T1000 (cell line): Measurements from ENCODE around the gene CYP26A1.

Experiments used
- DNase-seq: peaks from one replicate; lab custom pipeline; 2025; ENCODE audit warnings: mixed read lengths; lab: John Stamatoyannopoulos, UW

Gene CYP26A1

DNA sequence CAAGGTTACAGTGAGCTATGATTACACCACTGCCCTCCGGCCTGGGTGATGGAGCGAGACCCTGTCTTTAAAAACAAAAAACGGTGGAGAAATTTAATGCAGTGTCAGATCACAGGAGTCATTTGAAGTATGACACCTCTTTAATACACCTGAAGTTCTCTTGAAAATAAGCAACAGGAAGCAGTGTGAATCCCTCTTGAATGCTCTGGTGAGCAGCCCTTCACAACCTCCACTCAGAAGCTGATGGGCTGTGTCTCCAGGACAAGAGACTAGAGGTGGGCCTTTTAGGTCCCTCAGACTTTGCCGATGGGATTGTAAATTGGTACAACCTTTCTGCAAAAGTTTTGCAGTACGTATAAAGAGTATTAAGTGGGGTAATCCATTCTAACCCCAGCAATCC lies 50.1 kb downstream of the CYP26A1 start:
- no peak for DNase-seq

DNA sequence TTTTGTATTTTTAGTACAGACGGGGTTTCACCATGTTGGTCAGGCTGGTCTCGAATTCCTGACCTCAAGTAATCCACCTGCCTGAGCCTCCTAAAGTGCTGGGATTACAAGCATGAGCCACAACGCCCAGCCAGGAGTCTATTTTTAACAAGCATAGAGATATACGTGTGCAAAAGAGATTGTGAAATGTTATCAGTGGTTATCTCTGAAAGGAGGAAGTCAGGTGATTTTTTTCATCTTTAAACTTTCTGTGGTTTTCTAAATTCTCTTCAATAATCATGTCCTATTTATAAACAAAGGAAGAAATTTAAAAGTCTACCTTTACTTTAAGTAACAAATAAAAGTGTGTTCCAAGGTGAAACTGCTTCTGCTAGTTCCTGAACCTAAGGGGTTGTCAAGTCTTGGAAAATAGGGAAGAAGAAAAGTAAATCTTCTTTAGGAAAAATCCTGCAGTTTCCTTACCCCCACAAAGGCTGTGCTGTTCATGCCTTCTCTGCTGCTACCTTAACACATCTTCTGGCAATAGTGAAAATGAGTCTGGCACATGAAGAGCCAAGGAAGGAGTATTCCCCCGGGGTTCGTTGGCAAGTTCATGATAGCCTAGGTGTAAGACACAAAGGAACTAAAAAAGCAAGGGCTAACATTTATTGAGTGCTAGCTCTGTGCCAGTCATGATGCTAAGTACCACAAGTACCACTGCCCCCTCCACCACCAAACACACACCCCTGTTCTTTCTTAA lies 51.1 kb downstream of the CYP26A1 start:
- DNase-seq: no peak

DNA sequence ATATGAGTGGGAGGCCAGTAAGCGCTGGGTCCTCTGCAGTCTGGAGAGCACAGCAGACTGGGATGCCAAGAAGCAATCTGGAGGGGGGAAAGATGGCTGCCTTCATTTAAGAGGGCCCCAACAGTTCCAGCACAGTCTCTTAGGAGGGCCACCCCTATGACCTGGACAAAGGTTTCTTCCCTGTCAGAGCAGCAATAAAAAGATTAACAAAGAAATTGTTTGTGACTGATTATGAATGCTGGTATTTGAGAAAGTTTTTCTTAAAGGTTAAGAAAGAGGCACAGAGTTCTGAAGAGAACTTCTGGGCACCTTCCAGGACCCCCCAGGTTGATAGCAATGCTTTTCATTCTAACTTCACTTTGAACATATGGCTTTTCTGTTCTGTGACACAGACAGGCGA lies 52.3 kb downstream of the CYP26A1 start:
- DNase-seq: no peak

DNA sequence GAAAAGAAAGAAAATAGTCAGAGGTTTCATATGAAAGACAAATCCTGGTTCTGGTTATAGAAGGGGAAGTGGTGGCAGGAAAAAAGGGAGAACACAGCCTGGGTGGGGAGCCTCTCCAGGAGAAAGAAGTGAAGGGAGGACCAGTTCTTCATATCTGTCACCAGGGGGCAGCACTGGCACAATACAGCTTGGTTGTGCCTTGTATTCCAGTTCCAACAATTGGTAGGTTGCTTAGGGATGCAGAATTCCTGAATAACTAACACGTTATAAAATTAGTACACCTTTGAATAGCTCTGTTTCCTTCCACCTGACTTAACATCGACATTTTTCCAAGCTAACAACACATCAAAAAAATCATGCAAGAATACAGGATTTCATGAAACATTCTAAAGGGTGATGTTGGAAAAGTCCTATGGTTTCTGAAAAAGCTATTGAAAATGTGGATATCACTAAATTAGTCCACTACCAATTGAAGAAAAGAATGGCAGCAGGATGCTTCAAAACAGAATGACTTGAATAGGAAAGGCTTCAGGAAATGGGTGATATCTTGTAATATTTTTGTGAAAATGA lies 52.9 kb downstream of the CYP26A1 start:
- DNase-seq: no peak
